Fibroblast of skin of scalp (primary cell): Measurements from ENCODE around the gene TBXAS1.

ENCODE experiments used
- DNase-seq: peaks from one replicate; pipeline ENCODE4 v3.0.0-alpha.2; 2013

The TBXAS1 gene

GRCh38 chr7:139982927-139983920 lies 154.2 kb downstream of the TBXAS1 start:
- no peak for DNase-seq

DNA sequence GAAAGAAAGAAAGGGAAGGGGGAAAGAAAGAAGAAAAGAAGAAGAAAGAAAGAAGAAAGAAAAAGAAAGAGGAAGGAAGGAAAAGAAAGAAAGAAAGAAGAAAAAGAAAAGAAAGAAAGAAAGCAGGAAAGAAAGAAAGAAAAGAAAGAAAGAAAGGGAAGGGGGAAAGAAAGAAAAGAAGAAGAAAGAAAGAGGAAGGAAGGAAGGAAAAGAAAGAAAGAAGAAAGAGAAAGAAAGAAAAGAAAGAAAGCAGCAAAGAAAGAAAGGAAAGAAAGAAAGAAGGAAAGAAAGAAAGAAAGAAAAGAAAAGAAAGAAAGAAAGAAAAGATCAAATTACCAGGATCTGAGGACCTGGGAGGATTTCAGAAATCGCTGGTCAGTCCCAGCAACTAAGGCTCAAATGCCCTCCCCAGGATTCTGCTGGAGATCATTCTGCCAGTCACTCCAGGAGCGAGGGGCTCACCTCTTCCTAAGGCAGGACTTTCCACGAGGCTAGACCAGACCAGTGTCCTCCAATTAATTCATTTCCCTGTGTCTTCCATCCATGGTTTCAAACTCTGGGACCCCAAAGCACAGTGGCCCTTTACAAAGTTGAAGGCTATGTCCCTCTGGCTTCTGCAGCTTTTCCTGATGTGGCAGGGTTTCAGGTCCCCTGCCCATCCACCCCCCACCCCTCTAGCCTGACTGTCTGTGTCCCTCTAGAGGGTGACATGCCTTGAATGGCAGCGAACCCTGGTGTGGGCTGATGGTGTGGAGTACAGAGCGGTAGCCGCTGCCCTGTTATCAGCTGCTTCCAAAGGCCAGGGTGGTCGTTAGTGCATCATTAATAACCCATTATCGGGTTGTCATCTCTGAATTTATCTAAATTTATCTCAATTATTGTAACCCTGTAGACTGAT lies 155.8 kb downstream of the TBXAS1 start:
- DNase-seq = no peak

GRCh38 chr7:139985811-139986210 lies 156.7 kb downstream of the TBXAS1 start:
- DNase-seq = no peak

- no peak for DNase-seq
Measured at GRCh38 chr7:139987691-139988516, 158.8 kb downstream of the TBXAS1 start.

DNA sequence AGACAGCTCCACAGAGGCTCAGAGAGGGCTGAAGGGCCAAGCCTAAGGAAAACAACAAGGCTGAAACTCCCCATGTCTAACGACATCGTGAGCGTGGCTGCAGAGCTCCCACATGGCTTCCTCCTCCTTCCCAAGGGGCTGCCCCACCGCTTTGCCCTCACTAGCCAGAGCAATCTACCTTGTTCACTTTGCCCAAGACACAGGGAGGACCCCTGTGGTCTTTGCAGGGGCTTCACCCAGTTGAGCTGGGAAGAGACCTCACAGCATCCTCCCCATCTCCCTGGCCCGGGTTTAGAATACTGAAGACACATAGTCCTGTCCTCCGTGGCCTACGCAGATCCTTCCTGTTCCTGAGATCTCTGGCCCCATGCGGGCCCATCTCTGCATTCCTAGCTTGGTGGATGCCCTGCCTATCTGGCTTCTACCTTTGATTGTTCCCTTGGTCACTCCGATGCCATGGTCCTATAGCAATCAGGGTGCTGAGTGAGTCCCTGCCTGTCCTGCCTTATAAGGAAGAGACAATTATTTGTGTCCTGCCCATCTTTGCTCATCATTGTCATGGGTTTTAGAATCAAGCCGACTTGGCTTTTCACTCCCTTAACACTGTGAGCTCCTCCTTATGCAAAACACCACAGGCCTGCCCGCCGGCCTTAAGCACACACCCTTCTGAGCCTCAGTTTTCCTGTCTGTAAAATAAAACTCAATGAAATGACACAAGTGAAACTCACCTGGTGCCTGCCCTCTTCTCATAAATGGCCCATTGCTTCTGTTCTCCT lies 160.5 kb downstream of the TBXAS1 start:
- DNase-seq = no peak

DNA sequence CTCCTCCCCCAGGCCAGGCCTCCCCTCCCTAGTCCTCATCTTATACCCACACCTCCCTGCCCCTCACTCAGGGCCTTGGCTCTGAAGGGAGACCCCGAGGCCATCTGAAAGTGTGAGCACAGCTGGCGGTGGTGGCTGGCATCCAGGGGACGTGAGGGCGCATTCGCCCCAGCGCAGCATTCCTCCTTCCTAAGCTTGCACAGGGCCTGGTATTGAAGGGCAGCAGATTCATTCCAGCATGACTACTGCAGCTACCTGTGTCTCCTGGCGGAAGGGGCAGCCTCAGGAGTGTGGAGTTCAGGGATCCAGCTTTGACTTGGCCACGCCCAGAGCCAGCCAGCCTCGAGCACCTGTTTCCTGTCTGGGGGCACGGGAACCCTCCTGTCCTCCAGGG lies 161.1 kb downstream of the TBXAS1 start:
- DNase-seq = no peak

DNA sequence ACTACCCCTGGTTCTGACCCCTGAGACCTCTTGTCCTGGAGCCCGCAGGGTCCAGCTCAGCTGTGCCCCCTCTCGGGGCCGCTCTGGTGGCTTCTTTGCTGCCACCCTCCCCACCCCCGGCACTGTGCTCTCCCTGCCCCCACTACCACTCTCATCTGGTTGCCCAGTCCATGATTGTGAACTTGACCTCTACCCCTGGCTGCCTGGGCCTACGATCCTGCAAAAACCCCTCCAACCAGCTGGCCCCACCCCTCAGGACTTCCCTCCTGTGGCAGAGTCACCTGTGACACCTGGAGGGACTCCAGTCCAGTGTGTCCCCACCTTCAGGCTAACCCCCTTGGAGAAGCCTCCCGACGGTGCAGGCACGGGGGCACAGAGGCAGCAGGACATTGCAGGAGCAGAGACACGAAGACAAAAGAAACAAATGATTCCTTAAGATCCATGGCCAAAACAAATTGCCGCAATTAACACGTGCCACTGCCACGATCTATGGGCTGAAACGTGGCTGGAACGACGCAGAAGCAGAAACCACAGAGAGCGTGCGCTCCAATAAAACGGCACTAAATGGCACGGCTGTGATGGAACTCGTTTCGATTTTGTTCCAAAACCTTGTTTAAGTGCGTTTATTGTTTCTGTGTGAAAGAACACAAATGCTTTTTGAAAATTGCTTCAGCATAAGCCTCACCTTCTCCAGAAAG lies 161.7 kb downstream of the TBXAS1 start:
- no peak for DNase-seq

DNA sequence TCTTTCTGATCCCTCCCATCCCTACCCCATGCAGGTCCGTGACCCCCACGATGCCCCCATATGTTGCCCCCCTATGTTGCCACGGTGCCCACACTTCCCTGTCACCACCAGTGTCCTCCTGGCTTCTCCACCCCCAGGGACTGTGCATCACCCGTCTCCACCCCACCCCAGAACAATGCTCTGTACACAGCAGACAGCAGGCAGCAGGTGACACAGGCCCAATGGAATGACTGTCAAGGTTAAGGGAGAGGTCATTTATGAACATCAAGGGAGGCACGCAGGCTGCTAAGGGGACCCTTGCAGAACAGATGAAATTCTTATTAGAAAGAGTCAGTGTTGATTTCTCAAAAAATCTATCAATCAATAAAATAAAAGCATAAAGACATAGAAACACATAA lies 162.2 kb downstream of the TBXAS1 start:
- no peak for DNase-seq

GRCh38 chr7:139991911-139992310 lies 162.8 kb downstream of the TBXAS1 start:
- DNase-seq = no peak

GRCh38 chr7:139992353-139993044 lies 163.4 kb downstream of the TBXAS1 start:
- no peak for DNase-seq

GRCh38 chr7:139993169-139993568 lies 164.1 kb downstream of the TBXAS1 start:
- DNase-seq = no peak

DNA sequence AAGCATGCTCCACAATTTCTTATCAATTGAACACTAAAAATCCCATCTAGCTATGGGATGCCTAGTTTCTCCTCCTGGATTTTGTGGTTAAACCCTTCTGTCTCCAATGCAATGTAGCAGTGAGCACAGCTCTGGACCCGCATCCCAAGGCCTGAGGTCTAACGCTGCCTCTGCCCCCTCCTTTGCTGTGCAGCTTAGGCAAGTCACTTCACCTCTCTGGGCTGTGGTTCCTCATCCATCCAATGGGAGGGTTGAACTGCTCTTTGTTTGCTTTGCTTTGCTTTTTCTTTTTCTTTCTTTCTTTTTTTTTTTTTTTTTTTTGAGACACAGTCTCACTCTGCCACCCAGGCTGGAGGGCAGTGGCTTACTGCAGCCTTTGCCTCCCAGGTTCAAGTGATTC lies 164.5 kb downstream of the TBXAS1 start:
- no peak for DNase-seq

GRCh38 chr7:139994356-139994755 lies 165.3 kb downstream of the TBXAS1 start:
- DNase-seq = no peak

- peak; percentile 24 for DNase-seq
Measured at GRCh38 chr7:139995017-139995915, 166.2 kb downstream of the TBXAS1 start.

GRCh38 chr7:139998572-139998971 lies 169.5 kb downstream of the TBXAS1 start:
- DNase-seq = no peak

GRCh38 chr7:139999516-139999915 lies 170.5 kb downstream of the TBXAS1 start:
- no peak for DNase-seq

DNA sequence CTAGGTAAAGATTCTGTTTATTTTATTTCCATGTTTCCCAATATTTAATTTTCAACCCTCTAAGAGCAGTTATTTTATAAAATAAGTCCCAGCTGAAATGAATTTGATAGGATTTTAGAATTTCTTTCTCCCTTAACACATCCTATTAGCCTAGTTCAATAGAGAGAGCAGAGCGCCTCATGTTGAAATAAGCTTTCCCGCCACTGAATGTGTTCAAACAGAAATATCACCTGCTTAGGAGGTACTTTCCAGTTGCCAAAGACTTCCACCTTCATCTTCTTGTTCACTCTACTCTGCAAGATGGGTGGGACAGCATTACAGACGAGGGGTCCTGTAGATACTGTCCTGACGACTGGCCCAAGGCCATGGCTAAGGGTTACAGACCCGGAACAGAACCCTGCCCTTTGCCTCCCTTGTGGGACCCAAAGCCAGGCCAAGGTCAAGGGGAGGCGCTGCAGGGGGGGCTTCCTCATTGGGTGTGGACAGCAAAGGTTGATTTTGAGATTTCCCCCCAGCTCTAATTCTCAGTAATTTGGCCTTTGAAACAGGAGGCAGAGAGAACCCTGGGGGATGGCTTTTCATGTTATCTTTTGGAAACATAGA lies 171.7 kb downstream of the TBXAS1 start:
- no peak for DNase-seq

DNA sequence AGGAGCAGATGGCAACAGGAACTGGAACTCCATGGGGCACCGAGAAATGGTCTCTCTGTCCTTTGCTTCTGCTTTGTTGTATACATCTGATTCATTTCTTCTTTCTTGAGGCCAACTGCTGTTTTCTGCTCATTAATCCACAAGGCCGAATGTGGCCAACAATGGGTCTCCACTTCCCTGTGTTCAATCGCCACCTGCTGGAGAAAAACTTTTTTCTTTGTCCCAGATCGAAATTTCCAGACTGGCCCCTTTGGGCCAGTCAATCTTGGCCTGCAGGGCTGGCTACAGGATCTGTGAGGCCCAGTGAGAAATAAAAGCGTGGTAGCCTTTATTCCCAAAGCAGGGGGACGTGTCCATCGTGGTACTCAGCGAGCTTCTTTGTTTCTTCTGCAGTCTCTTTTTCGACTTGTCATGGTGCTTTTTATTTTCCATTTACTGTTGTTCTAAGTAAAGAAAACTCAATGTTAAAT lies 174.9 kb downstream of the TBXAS1 start:
- DNase-seq = peak; percentile 68

GRCh38 chr7:140004672-140005071 lies 175.6 kb downstream of the TBXAS1 start:
- DNase-seq = no peak
